Measurements from ENCODE around the gene CBLC.

Gene CBLC

DNA sequence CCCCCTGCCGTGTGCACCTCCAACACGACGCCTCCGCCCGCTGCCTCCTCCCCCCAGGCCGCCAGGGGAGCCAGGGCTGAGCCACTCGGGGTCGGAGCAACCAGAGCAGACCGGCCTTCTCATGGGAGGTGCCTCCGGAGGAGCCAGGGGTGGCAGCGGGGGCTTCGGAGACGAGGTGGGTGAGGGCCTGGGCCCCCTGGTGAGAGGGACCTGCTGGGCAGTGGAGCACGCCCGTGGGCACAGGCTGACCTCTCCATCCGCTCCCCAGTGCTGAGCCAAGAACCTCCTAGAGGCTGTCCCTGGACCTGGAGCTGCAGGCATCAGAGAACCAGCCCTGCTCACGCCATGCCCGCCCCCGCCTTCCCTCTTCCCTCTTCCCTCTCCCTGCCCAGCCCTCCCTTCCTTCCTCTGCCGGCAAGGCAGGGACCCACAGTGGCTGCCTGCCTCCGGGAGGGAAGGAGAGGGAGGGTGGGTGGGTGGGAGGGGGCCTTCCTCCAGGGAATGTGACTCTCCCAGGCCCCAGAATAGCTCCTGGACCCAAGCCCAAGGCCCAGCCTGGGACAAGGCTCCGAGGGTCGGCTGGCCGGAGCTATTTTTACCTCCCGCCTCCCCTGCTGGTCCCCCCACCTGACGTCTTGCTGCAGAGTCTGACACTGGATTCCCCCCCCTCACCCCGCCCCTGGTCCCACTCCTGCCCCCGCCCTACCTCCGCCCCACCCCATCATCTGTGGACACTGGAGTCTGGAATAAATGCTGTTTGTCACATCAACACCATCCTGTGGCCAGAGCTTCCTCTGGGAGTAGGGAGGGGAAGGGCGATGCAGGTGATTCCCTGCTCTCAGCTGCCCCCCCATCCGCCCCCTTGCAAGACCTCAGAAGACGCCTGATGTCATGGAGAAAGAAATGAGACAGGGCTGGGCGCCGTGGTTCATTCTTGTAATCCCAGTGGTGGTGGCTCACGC lies 43.2 kb downstream of the CBLC start:
- H3K27ac ChIP-seq (ENCODE audit: extremely low read depth, low read depth, low read length), result no peak overlapping the region
- no peaks in the 10 kb centered on the region for H3K36me3 ChIP-seq (ENCODE audit: control insufficient read depth in 2 of 2, insufficient read depth in 1 of 2, low read length in 2 of 2)
- no peak overlapping the region for H3K4me3 ChIP-seq (ENCODE audit: low read depth, low read length)
- ChIA-PET POLR2A (interaction anchor here (0.6 kb wide), 1 partner anchor 37 kb away, joined by 5 read pairs; no protein-coding TSS in a partner anchor), CTCF (interaction anchor here (0.6 to 1.9 kb wide), 3 partner anchors 13 to 30 kb away, joined by 5 to 7 read pairs (median 5); partner anchors contain the start of gene BCAM)
- H3K9me3 ChIP-seq (ENCODE audit: control insufficient read depth, insufficient read depth, low read depth, low read length), result no peaks in the 10 kb centered on the region
- peaks cover 9% of the 10 kb centered on the region for H3K4me1 ChIP-seq (ENCODE audit: control insufficient read depth, insufficient read depth, low read length)
- TF ChIP-seq ZFHX2 (tag by site-specific recombination; conservative IDR thresholded peaks at IDR 0.05), result peak; percentile 51
- TF ChIP-seq ZNF350 (tag by site-specific recombination; IDR thresholded peaks at IDR 0.05), result no peak
- peak; percentile 57 for TF ChIP-seq KLF1 (tag by site-specific recombination; IDR thresholded peaks at IDR 0.05)
- no peak for TF ChIP-seq ZNF596 (tag by site-specific recombination; IDR thresholded peaks at IDR 0.05)
- no peak for TF ChIP-seq KLF10 (tag by site-specific recombination; IDR thresholded peaks at IDR 0.05)
- TF ChIP-seq, protein P1, sequence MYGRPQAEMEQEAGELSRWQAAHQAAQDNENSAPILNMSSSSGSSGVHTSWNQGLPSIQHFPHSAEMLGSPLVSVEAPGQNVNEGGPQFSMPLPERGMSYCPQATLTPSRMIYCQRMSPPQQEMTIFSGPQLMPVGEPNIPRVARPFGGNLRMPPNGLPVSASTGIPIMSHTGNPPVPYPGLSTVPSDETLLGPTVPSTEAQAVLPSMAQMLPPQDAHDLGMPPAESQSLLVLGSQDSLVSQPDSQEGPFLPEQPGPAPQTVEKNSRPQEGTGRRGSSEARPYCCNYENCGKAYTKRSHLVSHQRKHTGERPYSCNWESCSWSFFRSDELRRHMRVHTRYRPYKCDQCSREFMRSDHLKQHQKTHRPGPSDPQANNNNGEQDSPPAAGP (tag by site-specific recombination; IDR thresholded peaks at IDR 0.05), result peak; percentile 47; the same call in 1 of the 2 replicates
- TF ChIP-seq ZNF580 (tag by site-specific recombination; IDR thresholded peaks at IDR 0.05), result no peak
- TF ChIP-seq ZFP69B (tag by site-specific recombination; IDR thresholded peaks at IDR 0.05), result no peak
- peak; percentile 51; the same call in 1 of the 2 replicates for TF ChIP-seq EGR2 (tag by site-specific recombination; IDR thresholded peaks at IDR 0.05; ENCODE audit: low read depth)
- no peak for TF ChIP-seq ZNF560 (tag by site-specific recombination; IDR thresholded peaks at IDR 0.05; ENCODE audit: borderline replicate concordance)

- no peaks in the 10 kb centered on the region for H3K36me3 ChIP-seq (ENCODE audit: control insufficient read depth in 2 of 2, insufficient read depth in 1 of 2, low read length in 2 of 2)
- H3K27ac ChIP-seq (ENCODE audit: extremely low read depth, low read depth, low read length), result no peak overlapping the region
- H3K9me3 ChIP-seq (ENCODE audit: control insufficient read depth, insufficient read depth, low read depth, low read length), result no peaks in the 10 kb centered on the region
- no peak overlapping the region for H3K4me3 ChIP-seq (ENCODE audit: low read depth, low read length)
- CTCF ChIA-PET, result interaction anchor here (0.6 to 1.9 kb wide), 5 partner anchors 14 to 98 kb away, joined by 3 to 6 read pairs (median 4); partner anchors contain the start of gene BCAM
- TF ChIP-seq, protein P2, sequence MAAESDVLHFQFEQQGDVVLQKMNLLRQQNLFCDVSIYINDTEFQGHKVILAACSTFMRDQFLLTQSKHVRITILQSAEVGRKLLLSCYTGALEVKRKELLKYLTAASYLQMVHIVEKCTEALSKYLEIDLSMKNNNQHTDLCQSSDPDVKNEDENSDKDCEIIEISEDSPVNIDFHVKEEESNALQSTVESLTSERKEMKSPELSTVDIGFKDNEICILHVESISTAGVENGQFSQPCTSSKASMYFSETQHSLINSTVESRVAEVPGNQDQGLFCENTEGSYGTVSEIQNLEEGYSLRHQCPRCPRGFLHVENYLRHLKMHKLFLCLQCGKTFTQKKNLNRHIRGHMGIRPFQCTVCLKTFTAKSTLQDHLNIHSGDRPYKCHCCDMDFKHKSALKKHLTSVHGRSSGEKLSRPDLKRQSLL (tag by site-specific recombination; IDR thresholded peaks at IDR 0.05), result no peak
- TF ChIP-seq ZBTB7A (tag by site-specific recombination; IDR thresholded peaks at IDR 0.05; ENCODE audit: low read depth) (no peak), ZNF426 (tag by site-specific recombination; IDR thresholded peaks at IDR 0.05) (no peak), YY2 (tag by site-specific recombination; IDR thresholded peaks at IDR 0.05) (no peak), ZNF132 (tag by site-specific recombination; IDR thresholded peaks at IDR 0.05; ENCODE audit: borderline replicate concordance) (no peak), ZNF549 (tag by site-specific recombination; IDR thresholded peaks at IDR 0.05) (no peak), ZBTB44 (tag by site-specific recombination; IDR thresholded peaks at IDR 0.05) (no peak), EGR2 (tag by site-specific recombination; IDR thresholded peaks at IDR 0.05; ENCODE audit: low read depth) (no peak), ZNF501 (tag by site-specific recombination; IDR thresholded peaks at IDR 0.05) (no peak), ZNF768 (tag by site-specific recombination; IDR thresholded peaks at IDR 0.05) (no peak), ZNF530 (tag by site-specific recombination; IDR thresholded peaks at IDR 0.05; ENCODE audit: low read depth) (no peak), ZFHX2 (tag by site-specific recombination; conservative IDR thresholded peaks at IDR 0.05) (no peak), ZNF529 (tag by site-specific recombination; IDR thresholded peaks at IDR 0.05; ENCODE audit: insufficient replicate concordance) (no peak), ZNF658 (tag by site-specific recombination; IDR thresholded peaks at IDR 0.05) (no peak), ZNF211 (tag by site-specific recombination; IDR thresholded peaks at IDR 0.05; ENCODE audit: low read depth) (no peak)
- peaks cover 9% of the 10 kb centered on the region for H3K4me1 ChIP-seq (ENCODE audit: control insufficient read depth, insufficient read depth, low read length)
- POLR2A ChIA-PET, result no interaction called here
Measured at GRCh38 chr19:44822177-44822576, 44.5 kb downstream of the CBLC start.
